ENCODE results near the gene NSMF.

GRCh38 chr9:137449931-137450538, 9.1 kb downstream of the NSMF start:
- TF ChIP-seq EZH2 (IDR thresholded peaks at IDR 0.05): no peak
- no peak for TF ChIP-seq POLR2AphosphoS5 (IDR thresholded peaks at IDR 0.05; ENCODE audit: borderline replicate concordance, low read depth, low read length)
- no peak for TF ChIP-seq FOXP2 (optimal IDR thresholded peaks at IDR 0.05; ENCODE audit: control extremely low read depth, extremely low read length, insufficient read depth)

All from SK-N-MC (cell line).